WTC11 (cell line): Measurements from ENCODE around the gene AKAP13. TPM values are rescaled to one million over a fixed set of nuclear protein-coding genes. Genes with fewer than 3 reads are reported as not detected.

Experiments used
- ATAC-seq: fragments of 200-7000 bp; cut with Tn5 transposase; 2 replicates; pipeline ENCODE4 v1.10.0; 2021; ENCODE audit warnings: mild to moderate bottlenecking, moderate library complexity
- CTCF ChIA-PET: fragments of 300-600 bp; sonication (Branson Sonifier 250); formaldehyde crosslinking; loops from one replicate; lab custom pipeline; 2021; ENCODE audit warnings: antibody characterized with exemption; lab: Charles Lee
- POLR2A ChIA-PET: fragments of 350-600 bp; sonication (Branson Sonifier 250); formaldehyde crosslinking; loops from one replicate; lab custom pipeline; 2021; ENCODE audit warnings: antibody characterized with exemption; lab: Charles Lee
- DNase-seq: peaks from one replicate; pipeline ENCODE4 v3.0.0; 2021; ENCODE audit warnings: low spot score
- H3K27ac Mint-ChIP-seq: 2 replicates; pipeline ENCODE4 v1.8.0; 2021; ENCODE audit warnings: mixed read lengths
- H3K27me3 Mint-ChIP-seq: 2 replicates; pipeline ENCODE4 v1.8.0; 2021; ENCODE audit warnings: low read depth, mild to moderate bottlenecking, moderate library complexity, mixed read lengths
- H3K36me3 Mint-ChIP-seq: 2 replicates; pipeline ENCODE4 v1.8.0; 2021; ENCODE audit warnings: mixed read lengths
- H3K4me1 Mint-ChIP-seq: 2 replicates; pipeline ENCODE4 v1.8.0; 2022; ENCODE audit warnings: mixed read lengths
- H3K4me3 Mint-ChIP-seq: 2 replicates; pipeline ENCODE4 v1.8.0; 2021; ENCODE audit warnings: mild to moderate bottlenecking, moderate library complexity, mixed read lengths
- H3K9me3 Mint-ChIP-seq: 2 replicates; pipeline ENCODE4 v1.8.0; 2021; ENCODE audit warnings: mixed read lengths
- CBFB ChIP-seq: sonication (generic); formaldehyde crosslinking; IDR thresholded peaks from 2 replicates; pipeline ENCODE4 v1.8.1; 2022; ENCODE audit warnings: mild to moderate bottlenecking, low read depth, missing genetic modification reagents
- FOXP1 ChIP-seq: sonication (generic); formaldehyde crosslinking; IDR thresholded peaks from 2 replicates; pipeline ENCODE4 v1.8.0; 2022; ENCODE audit warnings: missing genetic modification reagents, mild to moderate bottlenecking, moderate library complexity, borderline replicate concordance
- GABPB1 ChIP-seq: sonication (generic); formaldehyde crosslinking; IDR thresholded peaks from 2 replicates; pipeline ENCODE4 v1.8.1; 2023; ENCODE audit warnings: mild to moderate bottlenecking, missing genetic modification reagents
- GTF2I ChIP-seq: fragments of 250-450 bp; sonication (Bioruptor Pico); conservative IDR thresholded peaks from 2 replicates; pipeline ENCODE4 v1.4.0; 2021; ENCODE audit warnings: mild to moderate bottlenecking
- JAZF1 ChIP-seq: fragments of 250-450 bp; sonication (Bioruptor Pico); IDR thresholded peaks from 2 replicates; pipeline ENCODE4 v1.9.0; 2021; ENCODE audit warnings: moderate library complexity, mild to moderate bottlenecking, inconsistent platforms
- JUN ChIP-seq: sonication (generic); formaldehyde crosslinking; IDR thresholded peaks from 2 replicates; pipeline ENCODE4 v1.8.0; 2023; ENCODE audit warnings: mild to moderate bottlenecking, missing genetic modification reagents
- MXD4 ChIP-seq: fragments of 250-450 bp; sonication (Bioruptor Pico); IDR thresholded peaks from 2 replicates; pipeline ENCODE4 v1.8.0; 2021; ENCODE audit warnings: mild to moderate bottlenecking, moderate library complexity, borderline replicate concordance
- MYBL2 ChIP-seq: sonication (generic); formaldehyde crosslinking; IDR thresholded peaks from 2 replicates; pipeline ENCODE4 v1.8.1; 2023; ENCODE audit warnings: mild to moderate bottlenecking, moderate library complexity, missing genetic modification reagents
- NFE2L1 ChIP-seq: sonication (generic); formaldehyde crosslinking; IDR thresholded peaks from 2 replicates; pipeline ENCODE4 v1.8.1; 2023; ENCODE audit warnings: missing genetic modification reagents
- NFYB ChIP-seq: sonication (generic); formaldehyde crosslinking; conservative IDR thresholded peaks from 2 replicates; pipeline ENCODE4 v1.8.0; 2022; ENCODE audit warnings: low read depth, missing genetic modification reagents
- NR3C1 ChIP-seq: sonication (generic); formaldehyde crosslinking; conservative IDR thresholded peaks from 2 replicates; pipeline ENCODE4 v1.8.1; 2023; ENCODE audit warnings: low read depth, mild to moderate bottlenecking, missing genetic modification reagents
- OVOL2 ChIP-seq: fragments of 250-450 bp; sonication (Bioruptor Pico); IDR thresholded peaks from 2 replicates; pipeline ENCODE4 v1.9.0; 2021; ENCODE audit warnings: mild to moderate bottlenecking, borderline replicate concordance
- RELA ChIP-seq: sonication (generic); formaldehyde crosslinking; IDR thresholded peaks from 2 replicates; pipeline ENCODE4 v1.8.1; 2022; ENCODE audit warnings: missing genetic modification reagents, mild to moderate bottlenecking, borderline replicate concordance
- TCF7 ChIP-seq: sonication (generic); formaldehyde crosslinking; IDR thresholded peaks from 2 replicates; pipeline ENCODE4 v1.8.0; 2022; ENCODE audit warnings: mild to moderate bottlenecking, low read depth, missing genetic modification reagents, moderate library complexity
- TEAD1 ChIP-seq: sonication (generic); formaldehyde crosslinking; IDR thresholded peaks from 2 replicates; pipeline ENCODE4 v1.8.0; 2022; ENCODE audit warnings: mild to moderate bottlenecking, missing genetic modification reagents
- TP53 ChIP-seq: sonication (generic); formaldehyde crosslinking; IDR thresholded peaks from 2 replicates; pipeline ENCODE4 v1.8.1; 2023; ENCODE audit warnings: mild to moderate bottlenecking, missing genetic modification reagents
- ZNF121 ChIP-seq: sonication (generic); formaldehyde crosslinking; IDR thresholded peaks from 2 replicates; pipeline ENCODE4 v1.8.0; 2023; ENCODE audit warnings: missing genetic modification reagents
- ZNF219 ChIP-seq: sonication (generic); formaldehyde crosslinking; IDR thresholded peaks from 2 replicates; pipeline ENCODE4 v1.8.0; 2023; ENCODE audit warnings: missing genetic modification reagents, mild to moderate bottlenecking, borderline replicate concordance
- ZNF232 ChIP-seq: sonication (generic); formaldehyde crosslinking; IDR thresholded peaks from 2 replicates; pipeline ENCODE4 v1.8.0; 2022; ENCODE audit warnings: mild to moderate bottlenecking, missing genetic modification reagents
- ZNF263 ChIP-seq: sonication (generic); formaldehyde crosslinking; IDR thresholded peaks from 2 replicates; pipeline ENCODE4 v1.8.1; 2022; ENCODE audit warnings: low read depth, mild to moderate bottlenecking, moderate library complexity, missing genetic modification reagents
- ZNF317 ChIP-seq: sonication (generic); formaldehyde crosslinking; IDR thresholded peaks from 2 replicates; pipeline ENCODE4 v1.8.1; 2023; ENCODE audit warnings: low read depth, mild to moderate bottlenecking, moderate library complexity, missing genetic modification reagents, borderline replicate concordance
- total RNA-seq: library from RNA; stranded (reverse); gene quantifications from 3 replicates; pipeline ENCODE4 v1.2.3, GENCODE V29; 2021
- TF ChIP-seq, protein P1 (sequence below): sonication (generic); formaldehyde crosslinking; IDR thresholded peaks from 2 replicates; pipeline ENCODE4 v1.8.0; 2022; ENCODE audit warnings: mild to moderate bottlenecking, missing genetic modification reagents
- TF ChIP-seq, protein P2 (sequence below): sonication (generic); formaldehyde crosslinking; IDR thresholded peaks from 2 replicates; pipeline ENCODE4 v1.8.0; 2022; ENCODE audit warnings: mild to moderate bottlenecking, missing genetic modification reagents
- TF ChIP-seq, protein P3 (sequence below): fragments of 200-600 bp; IDR thresholded peaks from 2 replicates; pipeline ENCODE4 v1.8.0; 2022; ENCODE audit warnings: antibody characterized with exemption
- TF ChIP-seq, protein P4 (sequence below): sonication (generic); formaldehyde crosslinking; IDR thresholded peaks from 2 replicates; pipeline ENCODE4 v1.8.1; 2023; ENCODE audit warnings: mild to moderate bottlenecking, moderate library complexity, missing genetic modification reagents
- TF ChIP-seq, protein P5 (sequence below): sonication (generic); formaldehyde crosslinking; IDR thresholded peaks from 2 replicates; pipeline ENCODE4 v1.8.0; 2022; ENCODE audit warnings: mild to moderate bottlenecking, missing genetic modification reagents
- TF ChIP-seq, protein P6 (sequence below): fragments of 250-450 bp; sonication (Bioruptor Pico); IDR thresholded peaks from 2 replicates; pipeline ENCODE4 v1.9.0; 2021; ENCODE audit warnings: mild to moderate bottlenecking
- TF ChIP-seq, protein P7 (sequence below): fragments of 250-450 bp; sonication (Bioruptor Pico); conservative IDR thresholded peaks from 2 replicates; pipeline ENCODE4 v1.9.0; 2021; ENCODE audit warnings: mild to moderate bottlenecking
- TF ChIP-seq, protein P8 (sequence below): sonication (generic); formaldehyde crosslinking; IDR thresholded peaks from 2 replicates; pipeline ENCODE4 v1.8.1; 2023; ENCODE audit warnings: mild to moderate bottlenecking, missing genetic modification reagents

The AKAP13 gene
- total RNA-seq, 1 experiment from 2014 or later: 50.3 TPM

DNA sequence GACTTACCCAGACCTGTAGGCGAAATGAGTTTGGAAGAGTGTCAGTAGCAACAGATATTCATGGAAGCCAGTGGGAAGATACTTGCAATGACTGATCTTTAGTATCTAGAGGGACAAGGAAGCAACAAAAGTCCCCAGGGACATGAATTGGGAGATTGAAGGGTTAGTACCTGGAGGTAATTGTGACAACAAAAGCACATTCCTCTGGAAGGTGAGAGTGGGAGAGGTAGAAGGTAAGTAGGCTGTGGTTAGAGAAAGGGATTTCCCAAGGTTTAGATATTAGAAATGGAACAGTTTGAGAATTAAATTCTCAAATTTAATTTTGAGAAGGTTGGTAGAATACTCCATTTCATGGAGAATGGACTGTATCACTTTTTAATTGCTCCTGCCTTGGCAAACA is 191.4 kb downstream of the AKAP13 start:
- ATAC-seq: no peak
- CTCF ChIA-PET: no interaction called here

DNA sequence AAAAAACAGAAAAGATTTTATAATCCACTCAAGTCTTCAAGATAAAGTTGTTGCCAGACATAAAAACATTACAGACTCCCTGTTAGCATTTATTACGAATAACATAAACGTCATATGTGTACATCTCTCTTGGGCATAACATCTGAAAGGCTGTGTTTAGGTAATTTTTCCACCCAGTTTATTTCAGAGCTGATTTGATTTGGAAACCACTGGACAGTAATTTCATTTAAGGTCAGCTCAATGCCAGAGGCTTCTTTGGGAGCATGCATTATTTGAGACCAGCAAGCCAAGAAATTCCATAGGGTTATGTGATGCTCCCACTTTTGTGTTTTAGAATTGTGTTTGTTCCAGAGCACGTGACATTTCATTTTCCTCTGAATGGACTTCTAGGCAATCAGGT is 196.0 kb downstream of the AKAP13 start:
- CTCF ChIA-PET: no interaction called here
- no peak for ATAC-seq
- POLR2A ChIA-PET: no interaction called here
- no peak overlapping the region for H3K27ac Mint-ChIP-seq
- peaks cover 22% of the 10 kb centered on the region; the same call in 1 of the 2 replicates for H3K36me3 Mint-ChIP-seq
- H3K9me3 Mint-ChIP-seq: no peaks in the 10 kb centered on the region
- H3K4me1 Mint-ChIP-seq: peaks cover 5% of the 10 kb centered on the region
- H3K27me3 Mint-ChIP-seq: no peaks in the 10 kb centered on the region
- DNase-seq: no peak
- H3K4me3 Mint-ChIP-seq: no peak overlapping the region
- TF ChIP-seq ZNF121 (CRISPR knock-in tag) (no peak), ZNF317 (CRISPR knock-in tag) (no peak), JAZF1 (CRISPR knock-in tag) (no peak), TEAD1 (CRISPR knock-in tag) (no peak), JUN (CRISPR knock-in tag) (no peak), TP53 (no peak), GABPB1 (CRISPR knock-in tag) (no peak), RELA (no peak)
- TF ChIP-seq, protein P1, sequence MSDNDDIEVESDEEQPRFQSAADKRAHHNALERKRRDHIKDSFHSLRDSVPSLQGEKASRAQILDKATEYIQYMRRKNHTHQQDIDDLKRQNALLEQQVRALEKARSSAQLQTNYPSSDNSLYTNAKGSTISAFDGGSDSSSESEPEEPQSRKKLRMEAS (CRISPR knock-in tag): no peak
- TF ChIP-seq, protein P2, sequence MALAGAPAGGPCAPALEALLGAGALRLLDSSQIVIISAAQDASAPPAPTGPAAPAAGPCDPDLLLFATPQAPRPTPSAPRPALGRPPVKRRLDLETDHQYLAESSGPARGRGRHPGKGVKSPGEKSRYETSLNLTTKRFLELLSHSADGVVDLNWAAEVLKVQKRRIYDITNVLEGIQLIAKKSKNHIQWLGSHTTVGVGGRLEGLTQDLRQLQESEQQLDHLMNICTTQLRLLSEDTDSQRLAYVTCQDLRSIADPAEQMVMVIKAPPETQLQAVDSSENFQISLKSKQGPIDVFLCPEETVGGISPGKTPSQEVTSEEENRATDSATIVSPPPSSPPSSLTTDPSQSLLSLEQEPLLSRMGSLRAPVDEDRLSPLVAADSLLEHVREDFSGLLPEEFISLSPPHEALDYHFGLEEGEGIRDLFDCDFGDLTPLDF (CRISPR knock-in tag): no peak
- TF ChIP-seq, protein P3, sequence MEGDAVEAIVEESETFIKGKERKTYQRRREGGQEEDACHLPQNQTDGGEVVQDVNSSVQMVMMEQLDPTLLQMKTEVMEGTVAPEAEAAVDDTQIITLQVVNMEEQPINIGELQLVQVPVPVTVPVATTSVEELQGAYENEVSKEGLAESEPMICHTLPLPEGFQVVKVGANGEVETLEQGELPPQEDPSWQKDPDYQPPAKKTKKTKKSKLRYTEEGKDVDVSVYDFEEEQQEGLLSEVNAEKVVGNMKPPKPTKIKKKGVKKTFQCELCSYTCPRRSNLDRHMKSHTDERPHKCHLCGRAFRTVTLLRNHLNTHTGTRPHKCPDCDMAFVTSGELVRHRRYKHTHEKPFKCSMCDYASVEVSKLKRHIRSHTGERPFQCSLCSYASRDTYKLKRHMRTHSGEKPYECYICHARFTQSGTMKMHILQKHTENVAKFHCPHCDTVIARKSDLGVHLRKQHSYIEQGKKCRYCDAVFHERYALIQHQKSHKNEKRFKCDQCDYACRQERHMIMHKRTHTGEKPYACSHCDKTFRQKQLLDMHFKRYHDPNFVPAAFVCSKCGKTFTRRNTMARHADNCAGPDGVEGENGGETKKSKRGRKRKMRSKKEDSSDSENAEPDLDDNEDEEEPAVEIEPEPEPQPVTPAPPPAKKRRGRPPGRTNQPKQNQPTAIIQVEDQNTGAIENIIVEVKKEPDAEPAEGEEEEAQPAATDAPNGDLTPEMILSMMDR: no peak

More for the DNA sequence above, 191.4 kb downstream of the AKAP13 start:
- Mint-ChIP-seq H3K9me3 (peaks cover 4% of the 10 kb centered on the region), H3K4me3 (no peak overlapping the region), H3K36me3 (no peaks in the 10 kb centered on the region), H3K27ac (peak overlapping the region; percentile 46), H3K4me1 (peaks cover 5% of the 10 kb centered on the region)
- no peak for DNase-seq
- TF ChIP-seq ZNF219 (CRISPR knock-in tag) (no peak), NFYB (no peak), FOXP1 (no peak), MXD4 (no peak), ZNF121 (CRISPR knock-in tag) (no peak), CBFB (no peak), TCF7 (CRISPR knock-in tag) (no peak), NR3C1 (CRISPR knock-in tag) (no peak), ZNF232 (CRISPR knock-in tag) (no peak), ZNF263 (CRISPR knock-in tag) (no peak), MYBL2 (CRISPR knock-in tag) (no peak), GTF2I (CRISPR knock-in tag) (no peak), OVOL2 (no peak), NFE2L1 (CRISPR knock-in tag) (no peak)
- TF ChIP-seq, protein P4, sequence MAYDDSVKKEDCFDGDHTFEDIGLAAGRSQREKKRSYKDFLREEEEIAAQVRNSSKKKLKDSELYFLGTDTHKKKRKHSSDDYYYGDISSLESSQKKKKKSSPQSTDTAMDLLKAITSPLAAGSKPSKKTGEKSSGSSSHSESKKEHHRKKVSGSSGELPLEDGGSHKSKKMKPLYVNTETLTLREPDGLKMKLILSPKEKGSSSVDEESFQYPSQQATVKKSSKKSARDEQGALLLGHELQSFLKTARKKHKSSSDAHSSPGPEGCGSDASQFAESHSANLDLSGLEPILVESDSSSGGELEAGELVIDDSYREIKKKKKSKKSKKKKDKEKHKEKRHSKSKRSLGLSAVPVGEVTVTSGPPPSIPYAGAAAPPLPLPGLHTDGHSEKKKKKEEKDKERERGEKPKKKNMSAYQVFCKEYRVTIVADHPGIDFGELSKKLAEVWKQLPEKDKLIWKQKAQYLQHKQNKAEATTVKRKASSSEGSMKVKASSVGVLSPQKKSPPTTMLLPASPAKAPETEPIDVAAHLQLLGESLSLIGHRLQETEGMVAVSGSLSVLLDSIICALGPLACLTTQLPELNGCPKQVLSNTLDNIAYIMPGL (CRISPR knock-in tag): no peak
- TF ChIP-seq, protein P5, sequence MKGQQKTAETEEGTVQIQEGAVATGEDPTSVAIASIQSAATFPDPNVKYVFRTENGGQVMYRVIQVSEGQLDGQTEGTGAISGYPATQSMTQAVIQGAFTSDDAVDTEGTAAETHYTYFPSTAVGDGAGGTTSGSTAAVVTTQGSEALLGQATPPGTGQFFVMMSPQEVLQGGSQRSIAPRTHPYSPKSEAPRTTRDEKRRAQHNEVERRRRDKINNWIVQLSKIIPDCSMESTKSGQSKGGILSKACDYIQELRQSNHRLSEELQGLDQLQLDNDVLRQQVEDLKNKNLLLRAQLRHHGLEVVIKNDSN (CRISPR knock-in tag): no peak
- TF ChIP-seq, protein P6, sequence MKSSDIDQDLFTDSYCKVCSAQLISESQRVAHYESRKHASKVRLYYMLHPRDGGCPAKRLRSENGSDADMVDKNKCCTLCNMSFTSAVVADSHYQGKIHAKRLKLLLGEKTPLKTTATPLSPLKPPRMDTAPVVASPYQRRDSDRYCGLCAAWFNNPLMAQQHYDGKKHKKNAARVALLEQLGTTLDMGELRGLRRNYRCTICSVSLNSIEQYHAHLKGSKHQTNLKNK (CRISPR knock-in tag): no peak
- TF ChIP-seq, protein P2 (CRISPR knock-in tag): no peak
- TF ChIP-seq, protein P7, sequence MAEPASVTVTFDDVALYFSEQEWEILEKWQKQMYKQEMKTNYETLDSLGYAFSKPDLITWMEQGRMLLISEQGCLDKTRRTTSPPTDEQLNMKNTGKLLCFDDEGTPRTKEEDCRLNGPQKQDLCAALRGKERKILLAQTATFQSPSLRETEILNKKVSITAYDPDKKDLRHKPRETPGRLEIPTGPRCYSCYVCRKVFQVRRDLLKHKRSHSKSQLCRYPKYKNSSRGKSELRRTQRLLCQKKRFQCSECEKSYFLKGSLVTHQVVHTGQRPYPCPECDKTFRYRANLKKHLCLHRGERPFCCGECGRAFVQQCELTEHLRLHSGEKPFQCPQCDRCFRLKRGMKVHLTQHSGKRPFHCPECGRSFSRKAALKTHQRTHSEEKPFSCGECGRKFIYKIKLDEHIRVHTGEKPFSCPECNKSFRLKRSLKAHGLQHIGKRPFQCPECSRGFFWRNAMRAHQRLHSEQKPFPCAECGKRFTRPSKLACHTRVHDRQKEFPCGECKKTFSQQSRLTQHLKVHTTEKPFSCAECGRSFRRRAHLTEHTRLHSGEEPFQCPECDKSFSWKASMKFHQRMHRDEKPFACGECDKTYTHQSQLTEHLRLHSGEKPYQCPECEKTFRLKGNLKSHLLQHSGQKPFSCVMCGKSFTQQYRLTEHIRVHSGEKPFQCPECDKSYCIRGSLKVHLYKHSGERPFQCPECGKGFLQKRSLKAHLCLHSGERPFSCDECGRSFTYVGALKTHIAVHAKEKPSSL (CRISPR knock-in tag): no peak
- TF ChIP-seq, protein P8, sequence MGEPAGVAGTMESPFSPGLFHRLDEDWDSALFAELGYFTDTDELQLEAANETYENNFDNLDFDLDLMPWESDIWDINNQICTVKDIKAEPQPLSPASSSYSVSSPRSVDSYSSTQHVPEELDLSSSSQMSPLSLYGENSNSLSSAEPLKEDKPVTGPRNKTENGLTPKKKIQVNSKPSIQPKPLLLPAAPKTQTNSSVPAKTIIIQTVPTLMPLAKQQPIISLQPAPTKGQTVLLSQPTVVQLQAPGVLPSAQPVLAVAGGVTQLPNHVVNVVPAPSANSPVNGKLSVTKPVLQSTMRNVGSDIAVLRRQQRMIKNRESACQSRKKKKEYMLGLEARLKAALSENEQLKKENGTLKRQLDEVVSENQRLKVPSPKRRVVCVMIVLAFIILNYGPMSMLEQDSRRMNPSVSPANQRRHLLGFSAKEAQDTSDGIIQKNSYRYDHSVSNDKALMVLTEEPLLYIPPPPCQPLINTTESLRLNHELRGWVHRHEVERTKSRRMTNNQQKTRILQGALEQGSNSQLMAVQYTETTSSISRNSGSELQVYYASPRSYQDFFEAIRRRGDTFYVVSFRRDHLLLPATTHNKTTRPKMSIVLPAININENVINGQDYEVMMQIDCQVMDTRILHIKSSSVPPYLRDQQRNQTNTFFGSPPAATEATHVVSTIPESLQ: no peak
- TF ChIP-seq, all 79 proteins: peak for 0
- H3K27me3 Mint-ChIP-seq: no peaks in the 10 kb centered on the region
- POLR2A ChIA-PET: no interaction called here
